ENCODE data around the gene FASTKD1.
"Not testable (repeated sequence)": the region's sequence is repeated elsewhere in the genome, so short reads cannot be mapped to it uniquely, and the experiment has no call there.

FASTKD1 gene

GRCh38 chr2:169571571-169571970, 2.1 kb downstream of the FASTKD1 start:
- in situ Hi-C loops (cut with MboI; ENCODE audit: low sequenced_read_pairs): no loop called here

- in situ Hi-C loops (cut with MboI; ENCODE audit: low sequenced_read_pairs): not testable (repeated sequence)
These were observed 2.9 kb downstream of the FASTKD1 start for GRCh38 chr2:169570752-169571151.

- in situ Hi-C loops (cut with MboI; ENCODE audit: low sequenced_read_pairs): no loop called here
These were observed 3.7 kb downstream of the FASTKD1 start for GRCh38 chr2:169569948-169570347.

GRCh38 chr2:169565686-169566085, 8.0 kb downstream of the FASTKD1 start:
- in situ Hi-C loops (cut with MboI; ENCODE audit: low sequenced_read_pairs): no loop called here

- in situ Hi-C loops (cut with MboI; ENCODE audit: low sequenced_read_pairs): no loop called here
These were observed 11.1 kb downstream of the FASTKD1 start for GRCh38 chr2:169562519-169562918.

GRCh38 chr2:169562084-169562483, 11.6 kb downstream of the FASTKD1 start:
- in situ Hi-C loops (cut with MboI; ENCODE audit: low sequenced_read_pairs): not testable (repeated sequence)

GRCh38 chr2:169561364-169561763, 12.3 kb downstream of the FASTKD1 start:
- in situ Hi-C loops (cut with MboI; ENCODE audit: low sequenced_read_pairs): no loop called here

GRCh38 chr2:169546756-169547155, 26.9 kb downstream of the FASTKD1 start:
- in situ Hi-C loops (cut with MboI; ENCODE audit: low sequenced_read_pairs): no loop called here

GRCh38 chr2:169542433-169542832, 31.2 kb downstream of the FASTKD1 start:
- in situ Hi-C loops (cut with MboI; ENCODE audit: low sequenced_read_pairs): no loop called here

- in situ Hi-C loops (cut with MboI; ENCODE audit: low sequenced_read_pairs): no loop called here
These were observed 33.5 kb downstream of the FASTKD1 start for GRCh38 chr2:169540146-169540545.

GRCh38 chr2:169539460-169539859, 34.2 kb downstream of the FASTKD1 start:
- in situ Hi-C loops (cut with MboI; ENCODE audit: low sequenced_read_pairs): not testable (repeated sequence)

GRCh38 chr2:169528271-169528701, 45.4 kb downstream of the FASTKD1 start:
- in situ Hi-C loops (cut with MboI; ENCODE audit: low sequenced_read_pairs): no loop called here

- in situ Hi-C loops (cut with MboI; ENCODE audit: low sequenced_read_pairs): no loop called here
These were observed 47.2 kb downstream of the FASTKD1 start for GRCh38 chr2:169526451-169526850.

GRCh38 chr2:169525434-169525833, 48.2 kb downstream of the FASTKD1 start:
- in situ Hi-C loops (cut with MboI; ENCODE audit: low sequenced_read_pairs): no loop called here

GRCh38 chr2:169523681-169524080, 50.0 kb downstream of the FASTKD1 start:
- in situ Hi-C loops (cut with MboI; ENCODE audit: low sequenced_read_pairs): no loop called here

GRCh38 chr2:169520896-169521295, 52.8 kb downstream of the FASTKD1 start:
- in situ Hi-C loops (cut with MboI; ENCODE audit: low sequenced_read_pairs): no loop called here

- in situ Hi-C loops (cut with MboI; ENCODE audit: low sequenced_read_pairs): not testable (repeated sequence)
These were observed 57.1 kb downstream of the FASTKD1 start for GRCh38 chr2:169516488-169516995.

- in situ Hi-C loops (cut with MboI; ENCODE audit: low sequenced_read_pairs): not testable (repeated sequence)
These were observed 58.9 kb downstream of the FASTKD1 start for GRCh38 chr2:169514758-169515157.

- in situ Hi-C loops (cut with MboI; ENCODE audit: low sequenced_read_pairs): no loop called here
These were observed 59.7 kb downstream of the FASTKD1 start for GRCh38 chr2:169513926-169514325.

GRCh38 chr2:169513094-169513493, 60.6 kb downstream of the FASTKD1 start:
- in situ Hi-C loops (cut with MboI; ENCODE audit: low sequenced_read_pairs): no loop called here

GRCh38 chr2:169512525-169512924, 61.1 kb downstream of the FASTKD1 start:
- in situ Hi-C loops (cut with MboI; ENCODE audit: low sequenced_read_pairs): no loop called here

- in situ Hi-C loops (cut with MboI; ENCODE audit: low sequenced_read_pairs): no loop called here
These were observed 61.8 kb downstream of the FASTKD1 start for GRCh38 chr2:169511818-169512217.

GRCh38 chr2:169510496-169510895, 63.2 kb downstream of the FASTKD1 start:
- in situ Hi-C loops (cut with MboI; ENCODE audit: low sequenced_read_pairs): no loop called here

Data from HL-60/S4 treated with phorbol 12-myristate 13-acetate at 8.2 ng/mL for 4 days and 3 days (cell line).